Osteoblast (primary cell): ENCODE data around the gene PGAM2. TPM values are rescaled to one million over a fixed set of nuclear protein-coding genes. Genes with fewer than 3 reads are reported as not detected.
"Not testable (repeated sequence)": the region's sequence is repeated elsewhere in the genome, so short reads cannot be mapped to it uniquely, and the experiment has no call there.

Source experiments
- DNase-seq: peaks from one replicate; pipeline ENCODE4 v3.0.0; 2011; ENCODE audit warnings: low spot score, mixed read lengths; ENCODE audit not compliant: insufficient read length; ENCODE audit errors: missing footprints
- H2AFZ ChIP-seq: 2 replicates; pipeline ENCODE4 v1.6.0; 2011; ENCODE audit warnings: mild to moderate bottlenecking, low read length
- H3K27ac ChIP-seq: 2 replicates; pipeline ENCODE4 v1.5.1; 2011; ENCODE audit warnings: mild to moderate bottlenecking, low read depth, low read length, moderate library complexity
- H3K27me3 ChIP-seq: 2 replicates; pipeline ENCODE4 v1.6.0; 2012; ENCODE audit warnings: mild to moderate bottlenecking, control low read depth, inconsistent platforms, low read length, moderate library complexity; ENCODE audit not compliant: insufficient read depth
- H3K36me3 ChIP-seq: 2 replicates; pipeline ENCODE4 v1.5.1; 2011; ENCODE audit warnings: mild to moderate bottlenecking, low read length, control low read depth, moderate library complexity; ENCODE audit not compliant: insufficient read depth
- H3K4me1 ChIP-seq: 2 replicates; pipeline ENCODE4 v1.5.1; 2011; ENCODE audit warnings: mild to moderate bottlenecking, low read length, control low read depth, moderate library complexity; ENCODE audit not compliant: insufficient read depth
- H3K4me2 ChIP-seq: 2 replicates; pipeline ENCODE4 v1.6.0; 2011; ENCODE audit warnings: mild to moderate bottlenecking, low read length; ENCODE audit not compliant: insufficient read depth
- H3K4me3 ChIP-seq: fragments of 200-600 bp; sonication (generic); 3 replicates; pipeline ENCODE4 v1.5.1; 2012; ENCODE audit warnings: mild to moderate bottlenecking, low read length, inconsistent platforms; ENCODE audit not compliant: insufficient read depth
- H3K79me2 ChIP-seq: 2 replicates; pipeline ENCODE4 v1.6.0; 2012; ENCODE audit warnings: mild to moderate bottlenecking, low read length, control low read depth, inconsistent platforms; ENCODE audit not compliant: insufficient read depth
- H3K9me3 ChIP-seq: 2 replicates; pipeline ENCODE4 v1.5.1; 2011; ENCODE audit warnings: low read depth, low read length, control low read depth
- H4K20me1 ChIP-seq: 2 replicates; pipeline ENCODE4 v1.6.0; 2012; ENCODE audit warnings: mild to moderate bottlenecking, low read length, control low read depth; ENCODE audit not compliant: insufficient read depth
- total RNA-seq: library from RNA; depleted of rRNA; stranded (reverse); fragments of >200 nt; gene quantifications from 2 replicates; pipeline ENCODE4 v1.2.3, GENCODE V29; 2012

The PGAM2 gene
- total RNA-seq, 1 donor: 0.36 TPM

DNA sequence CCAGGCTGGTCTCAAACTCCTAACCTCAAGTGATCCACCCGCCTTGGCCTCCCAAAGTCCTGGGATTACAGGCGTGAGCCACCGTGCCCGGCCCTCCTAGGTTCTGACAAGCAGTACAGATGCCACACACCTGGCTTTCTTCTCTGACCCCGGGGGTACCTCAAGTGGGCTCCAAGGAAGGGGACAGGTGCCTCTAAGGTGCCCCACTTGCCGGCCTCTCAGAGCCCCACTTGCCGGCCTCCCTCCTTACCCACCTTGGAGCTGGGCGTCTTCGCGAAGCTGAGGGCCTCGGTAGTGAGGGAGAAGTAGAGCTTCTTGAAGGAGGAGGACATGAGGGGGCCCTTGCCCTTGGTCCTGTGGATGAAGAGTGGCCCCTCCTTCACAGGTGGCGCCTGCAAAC is 26.8 kb downstream of the PGAM2 start:
- not testable (repeated sequence) for H3K4me3 ChIP-seq, H2AFZ ChIP-seq, DNase-seq

DNA sequence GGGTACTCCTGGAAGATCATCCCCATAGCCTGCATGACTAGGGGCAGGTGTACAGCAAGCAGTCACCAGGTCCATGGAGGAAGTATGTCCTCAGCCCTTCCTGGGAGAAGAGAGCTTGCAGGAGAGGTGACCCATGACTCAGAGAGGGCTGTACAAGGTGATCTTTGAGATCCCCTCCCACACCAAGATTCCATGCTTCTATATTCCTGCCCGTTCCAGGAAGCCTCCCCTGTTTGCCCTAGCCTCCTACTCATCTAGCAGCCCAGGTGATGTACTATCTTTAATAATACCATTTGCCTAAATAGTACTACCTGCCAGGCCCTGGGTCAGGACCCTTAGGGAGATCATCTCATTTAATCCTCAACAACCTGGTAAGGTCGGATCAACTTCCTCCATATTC is 27.4 kb downstream of the PGAM2 start:
- H2AFZ ChIP-seq, H3K27ac ChIP-seq, H3K4me2 ChIP-seq, H4K20me1 ChIP-seq, H3K79me2 ChIP-seq, H3K27me3 ChIP-seq, H3K4me3 ChIP-seq, H3K9me3 ChIP-seq, H3K4me1 ChIP-seq, H3K36me3 ChIP-seq: not testable (repeated sequence)
- peak; percentile 73 for DNase-seq

More for the DNA sequence above, 26.8 kb downstream of the PGAM2 start:
- not testable (repeated sequence) for H3K79me2 ChIP-seq, H3K9me3 ChIP-seq, H3K36me3 ChIP-seq, H3K27ac ChIP-seq, H3K4me1 ChIP-seq, H3K4me2 ChIP-seq, H4K20me1 ChIP-seq, H3K27me3 ChIP-seq

DNA sequence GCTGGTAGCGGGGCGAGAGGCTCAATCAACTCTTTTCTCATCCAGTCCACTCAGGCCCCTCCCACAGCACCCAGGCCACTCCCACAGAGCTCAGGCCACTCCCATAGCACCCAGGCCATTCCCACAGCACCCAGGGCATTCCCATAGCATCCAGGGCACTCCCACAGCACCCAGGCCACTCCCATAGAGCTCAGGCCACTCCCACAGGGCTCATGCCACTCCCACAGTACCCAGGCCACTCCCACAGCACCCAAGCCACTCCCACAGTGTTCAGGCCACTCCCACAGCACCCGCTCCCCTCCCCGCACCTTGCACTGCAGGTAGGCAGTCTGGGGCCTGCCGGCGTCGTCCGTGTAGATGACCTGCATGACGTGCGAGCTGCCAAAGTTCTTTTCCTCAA is 29.0 kb downstream of the PGAM2 start:
- not testable (repeated sequence) for H3K4me3 ChIP-seq, H3K27me3 ChIP-seq, DNase-seq, H3K36me3 ChIP-seq, H3K9me3 ChIP-seq, H2AFZ ChIP-seq, H3K4me1 ChIP-seq, H4K20me1 ChIP-seq, H3K79me2 ChIP-seq, H3K27ac ChIP-seq, H3K4me2 ChIP-seq

DNA sequence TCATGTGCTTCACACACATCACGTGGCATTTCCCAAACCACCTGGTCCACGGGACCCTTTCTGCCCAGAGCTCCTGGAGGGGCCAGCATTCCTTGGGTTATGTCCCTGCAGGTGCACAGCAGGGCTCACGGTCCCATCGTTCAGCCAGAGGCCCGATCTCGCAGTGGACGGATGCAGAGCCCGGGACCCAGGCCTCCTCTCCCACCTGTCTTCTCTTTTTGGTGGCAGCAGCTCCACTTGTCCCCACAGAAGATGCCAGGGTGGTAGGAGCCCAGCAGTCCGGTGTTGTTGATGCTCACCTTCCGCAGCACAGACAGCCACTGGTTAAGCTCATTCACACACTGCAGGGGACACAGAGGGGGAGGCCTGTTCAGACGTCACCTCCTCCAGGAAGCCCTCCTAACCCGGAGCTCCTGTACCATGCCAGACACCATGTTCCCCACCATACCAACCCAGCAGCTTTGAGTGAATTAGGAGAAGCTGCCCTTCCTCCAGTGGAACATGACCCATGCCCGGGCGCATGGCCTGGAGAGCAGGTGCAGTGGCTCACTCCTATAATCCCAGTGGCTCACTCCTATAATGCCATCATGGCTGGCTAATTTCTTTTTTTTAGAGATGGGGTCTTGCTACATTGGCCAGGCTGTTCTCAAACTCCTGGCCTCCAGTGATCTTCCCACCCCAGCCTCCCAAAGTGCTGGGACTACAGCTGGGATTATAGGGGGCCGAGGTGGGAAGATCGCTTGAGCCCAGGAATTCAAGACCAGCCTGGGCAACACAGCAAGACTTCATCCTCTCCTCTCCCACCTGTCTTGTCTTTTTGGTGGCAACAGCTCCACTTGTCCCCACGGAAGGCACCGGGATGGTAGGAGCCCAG is 31.2 kb downstream of the PGAM2 start:
- H3K4me1 ChIP-seq, H3K27ac ChIP-seq, H4K20me1 ChIP-seq, H3K27me3 ChIP-seq, H3K4me2 ChIP-seq, H3K79me2 ChIP-seq, H3K36me3 ChIP-seq, H3K9me3 ChIP-seq, DNase-seq, H2AFZ ChIP-seq, H3K4me3 ChIP-seq: not testable (repeated sequence)

DNA sequence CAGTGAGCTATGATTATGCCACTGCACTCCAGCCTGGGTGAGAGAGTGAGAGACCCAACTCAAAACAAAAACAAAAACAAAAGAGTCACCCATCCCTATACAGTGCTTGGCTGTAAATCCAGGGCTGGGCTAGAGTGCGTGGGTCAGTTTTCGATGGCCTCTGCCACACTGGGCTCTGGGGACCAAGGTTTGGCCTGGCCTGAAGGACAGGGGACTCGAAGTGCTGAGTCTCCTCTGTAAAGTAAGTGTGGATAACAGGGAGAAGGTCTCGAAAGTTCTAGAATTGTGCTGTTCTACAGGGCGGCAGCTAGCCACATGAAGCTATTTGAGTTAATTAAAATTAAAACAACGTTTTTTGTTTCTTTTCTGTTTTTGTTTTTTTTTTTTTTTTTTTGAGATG is 33.3 kb downstream of the PGAM2 start:
- not testable (repeated sequence) for H3K36me3 ChIP-seq, H3K27ac ChIP-seq, H3K4me2 ChIP-seq, H4K20me1 ChIP-seq, H3K4me1 ChIP-seq, H3K9me3 ChIP-seq, H2AFZ ChIP-seq, H3K79me2 ChIP-seq, H3K4me3 ChIP-seq, H3K27me3 ChIP-seq, DNase-seq

DNA sequence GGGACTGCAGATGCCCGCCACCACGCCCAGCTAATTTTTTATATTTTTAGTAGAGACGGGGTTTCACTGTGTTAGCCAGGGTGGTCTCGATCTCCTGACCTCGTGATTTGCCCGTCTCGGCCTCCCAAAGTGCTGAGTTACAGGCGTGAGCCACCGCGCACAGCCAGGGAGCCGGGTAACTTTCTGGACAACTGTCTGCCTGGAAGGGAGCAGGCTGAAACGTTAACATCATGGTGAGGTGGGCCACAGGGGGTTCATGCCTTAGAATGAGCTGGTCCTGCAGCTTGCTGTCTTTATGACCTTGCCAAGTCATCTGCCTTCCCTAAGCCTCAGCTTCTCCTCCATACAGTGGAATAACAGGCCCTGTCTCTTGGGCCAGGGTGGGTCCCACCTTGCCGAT is 34.0 kb downstream of the PGAM2 start:
- not testable (repeated sequence) for H3K79me2 ChIP-seq, H3K4me1 ChIP-seq, H3K27me3 ChIP-seq, DNase-seq, H3K4me3 ChIP-seq, H2AFZ ChIP-seq, H3K36me3 ChIP-seq, H4K20me1 ChIP-seq, H3K27ac ChIP-seq, H3K4me2 ChIP-seq, H3K9me3 ChIP-seq

DNA sequence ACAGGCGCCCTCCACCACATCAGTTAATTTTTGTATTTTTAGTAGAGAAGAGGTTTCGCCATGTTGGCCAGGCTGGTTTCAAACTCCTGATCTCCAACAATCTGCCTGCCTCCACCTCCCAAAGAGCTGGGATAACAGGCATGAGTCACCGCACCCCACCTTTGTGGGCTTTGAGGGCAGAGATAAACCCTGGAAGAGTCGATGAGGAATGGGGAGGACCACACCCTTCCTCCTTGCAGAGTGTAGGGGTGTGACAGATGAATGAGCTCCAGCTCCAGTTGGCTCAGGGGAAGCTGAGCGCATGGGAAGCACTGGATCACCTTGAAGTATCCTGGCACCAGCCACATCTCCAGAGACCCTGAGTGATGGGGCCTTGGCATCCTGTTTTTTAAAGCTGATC is 35.3 kb downstream of the PGAM2 start:
- not testable (repeated sequence) for H4K20me1 ChIP-seq, H3K4me2 ChIP-seq, H2AFZ ChIP-seq, H3K27ac ChIP-seq, H3K4me1 ChIP-seq, H3K4me3 ChIP-seq, H3K79me2 ChIP-seq, H3K9me3 ChIP-seq, H3K27me3 ChIP-seq, DNase-seq, H3K36me3 ChIP-seq

DNA sequence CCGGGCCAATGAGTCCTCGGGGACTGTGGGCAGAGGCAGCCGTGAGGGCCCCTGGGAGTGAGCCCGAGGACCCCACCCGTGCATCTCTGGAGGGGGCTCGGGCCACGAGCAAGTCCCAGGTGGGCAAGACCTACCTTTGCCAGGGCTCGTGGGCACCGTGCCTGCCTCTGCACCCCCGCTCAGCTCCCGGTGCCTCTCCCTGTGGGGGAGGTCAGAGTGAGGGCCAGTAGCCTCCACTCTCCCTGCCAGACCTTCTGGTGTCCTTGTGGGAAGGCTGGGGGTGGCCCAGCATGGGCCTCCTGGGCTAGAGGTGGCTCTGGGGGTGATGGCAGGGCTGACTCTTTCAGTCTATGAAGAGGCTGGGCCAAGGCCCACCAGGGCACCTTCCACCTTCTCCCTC is 35.9 kb downstream of the PGAM2 start:
- H3K4me3 ChIP-seq, DNase-seq, H3K4me2 ChIP-seq, H3K4me1 ChIP-seq, H3K27ac ChIP-seq, H2AFZ ChIP-seq, H3K36me3 ChIP-seq, H3K79me2 ChIP-seq, H3K27me3 ChIP-seq, H4K20me1 ChIP-seq, H3K9me3 ChIP-seq: not testable (repeated sequence)

DNA sequence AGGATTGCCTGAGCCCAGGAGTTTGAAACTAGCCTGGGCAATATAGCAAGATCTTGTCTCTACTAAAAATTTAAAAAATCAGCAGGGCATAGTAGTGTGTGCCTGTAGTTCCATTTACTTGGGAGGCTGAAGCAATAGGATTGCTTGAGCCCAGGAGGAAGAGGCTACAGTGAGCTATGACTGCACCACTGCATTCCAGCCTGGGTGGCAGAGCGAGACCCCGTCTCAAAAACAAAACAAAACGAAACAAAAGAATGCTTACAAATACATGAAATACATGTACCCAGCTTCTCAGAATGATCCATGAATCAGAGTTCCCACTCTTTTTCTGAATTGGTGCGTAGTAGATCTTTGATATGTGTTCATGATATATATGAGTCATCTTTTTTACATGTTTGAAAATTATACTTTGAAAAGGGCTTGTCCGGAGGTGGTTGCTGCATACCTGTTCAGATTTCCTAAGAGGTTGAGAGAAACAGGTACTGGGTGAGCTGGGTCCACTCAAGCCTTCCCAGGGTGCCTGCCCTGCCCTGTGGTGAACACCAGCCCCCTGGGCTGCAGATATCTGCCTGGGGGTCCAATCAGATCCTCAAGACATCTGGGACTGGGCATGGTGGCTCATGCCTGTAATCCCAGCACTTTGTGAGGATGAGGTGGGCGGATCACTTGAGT is 42.4 kb downstream of the PGAM2 start:
- H3K79me2 ChIP-seq, H2AFZ ChIP-seq: not testable (repeated sequence)

More for the DNA sequence above, 42.4 kb downstream of the PGAM2 start:
- not testable (repeated sequence) for H3K4me1 ChIP-seq, H3K27ac ChIP-seq, H4K20me1 ChIP-seq, H3K27me3 ChIP-seq, DNase-seq, H3K4me3 ChIP-seq, H3K36me3 ChIP-seq, H3K9me3 ChIP-seq, H3K4me2 ChIP-seq
